Mesothelial cell of epicardium (in vitro differentiated cells): ENCODE measurements around the gene UNC5A. TPM values are rescaled to one million over a fixed set of nuclear protein-coding genes. Genes with fewer than 3 reads are reported as not detected.

Experiments
- DNase-seq, 2 experiments: peaks; one replicate each; pipeline ENCODE4 v3.0.0; 2021; ENCODE audit warnings: low spot score in 2 of 2; ENCODE audit not compliant: unreplicated experiment in 2 of 2
- H3K27ac Mint-ChIP-seq: 2 replicates; pipeline ENCODE4 v1.8.0; 2021; ENCODE audit warnings: mixed read lengths
- H3K27me3 Mint-ChIP-seq: 2 replicates; pipeline ENCODE4 v1.8.0; 2021; ENCODE audit warnings: low read depth, mixed read lengths
- H3K36me3 Mint-ChIP-seq: 2 replicates; pipeline ENCODE4 v1.8.0; 2021; ENCODE audit warnings: mixed read lengths
- H3K4me1 Mint-ChIP-seq: 2 replicates; pipeline ENCODE4 v1.8.0; 2021; ENCODE audit warnings: mixed read lengths
- H3K4me3 Mint-ChIP-seq: 2 replicates; pipeline ENCODE4 v1.8.0; 2021; ENCODE audit warnings: mild to moderate bottlenecking, moderate library complexity, mixed read lengths
- H3K9me3 Mint-ChIP-seq: 2 replicates; pipeline ENCODE4 v1.8.0; 2021; ENCODE audit warnings: mixed read lengths
- CTCF ChIP-seq: fragments of 200-600 bp; sonication (generic); IDR thresholded peaks from one replicate; pipeline ENCODE4 v1.5.0; 2021; ENCODE audit warnings: antibody characterized with exemption; ENCODE audit not compliant: unreplicated experiment
- total RNA-seq: library from RNA; stranded (reverse); gene quantifications from 3 replicates; pipeline ENCODE4 v1.2.1, GENCODE V29; 2021

The UNC5A gene
- total RNA-seq, 1 donor from 2014 or later, result not detected

DNA sequence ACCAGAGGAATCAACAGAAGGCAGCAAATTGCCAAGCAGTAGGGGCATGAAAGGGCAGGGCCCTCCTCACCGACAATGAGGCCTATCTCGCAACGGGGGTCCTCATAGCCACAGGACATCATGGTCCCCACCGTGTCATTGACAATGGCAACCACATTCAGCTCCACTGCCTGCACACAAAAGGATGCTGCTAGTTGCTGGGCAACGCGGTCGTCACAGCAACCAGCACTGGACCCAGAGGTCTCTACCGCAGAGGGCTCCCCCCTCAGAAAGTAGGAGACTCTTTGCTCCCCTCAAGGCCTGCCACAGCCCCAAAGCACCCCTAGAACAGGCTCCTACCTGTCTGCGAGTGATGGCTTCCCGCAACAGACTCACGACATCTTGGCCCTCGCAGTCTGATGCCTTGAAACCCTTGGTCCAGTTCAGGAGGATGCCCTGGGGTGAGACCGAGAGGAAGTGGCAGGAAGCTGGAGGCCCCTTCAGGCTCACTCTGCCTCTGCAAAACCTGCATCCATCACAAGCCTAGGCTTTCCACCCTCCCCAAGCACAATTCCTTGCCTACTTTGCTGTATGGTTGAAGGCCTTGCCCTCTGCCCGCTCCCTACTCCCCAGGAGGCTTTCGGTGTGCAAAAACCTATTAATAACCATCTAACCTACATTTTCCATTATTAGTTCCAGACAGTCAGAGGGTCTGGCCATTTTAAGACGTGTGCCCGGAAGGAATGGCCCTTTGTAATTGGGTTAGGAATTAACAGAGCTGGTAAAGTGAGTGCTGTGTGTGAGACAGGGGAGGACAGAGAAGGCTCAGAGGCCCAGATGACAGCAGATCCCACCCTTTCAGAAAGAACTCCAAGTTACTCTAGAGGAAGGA, 73.6 kb downstream of the UNC5A start:
- no peaks in the 10 kb centered on the region for H3K36me3 Mint-ChIP-seq
- no peak for TF ChIP-seq CTCF
- peaks cover 9% of the 10 kb centered on the region for H3K27me3 Mint-ChIP-seq
- no peak for DNase-seq
- H3K27ac Mint-ChIP-seq, result no peak overlapping the region
- no peaks in the 10 kb centered on the region for H3K9me3 Mint-ChIP-seq
- no peaks in the 10 kb centered on the region for H3K4me1 Mint-ChIP-seq
- no peak overlapping the region for H3K4me3 Mint-ChIP-seq

DNA sequence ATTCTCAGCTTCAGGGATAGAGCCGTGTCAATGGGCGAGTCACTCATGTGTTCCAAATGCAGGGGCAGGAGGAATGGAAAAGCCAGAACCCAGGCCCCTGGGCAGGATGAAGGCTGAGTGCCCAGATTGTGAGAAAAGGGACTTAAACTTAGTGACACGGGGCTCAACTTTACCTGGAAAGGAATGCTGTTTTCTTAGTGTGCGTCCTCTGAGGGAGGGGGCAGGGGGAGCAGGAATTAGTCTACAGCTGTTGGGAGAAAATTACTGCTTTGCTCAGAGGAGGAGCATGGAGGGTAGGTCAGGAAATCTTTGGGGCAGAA, 74.2 kb downstream of the UNC5A start:
- H3K4me3 Mint-ChIP-seq, result no peak overlapping the region
- no peaks in the 10 kb centered on the region for H3K9me3 Mint-ChIP-seq
- no peaks in the 10 kb centered on the region for H3K36me3 Mint-ChIP-seq
- H3K27me3 Mint-ChIP-seq, result peaks cover 9% of the 10 kb centered on the region
- no peak for DNase-seq
- TF ChIP-seq CTCF, result no peak
- no peaks in the 10 kb centered on the region for H3K4me1 Mint-ChIP-seq
- no peak overlapping the region for H3K27ac Mint-ChIP-seq

DNA sequence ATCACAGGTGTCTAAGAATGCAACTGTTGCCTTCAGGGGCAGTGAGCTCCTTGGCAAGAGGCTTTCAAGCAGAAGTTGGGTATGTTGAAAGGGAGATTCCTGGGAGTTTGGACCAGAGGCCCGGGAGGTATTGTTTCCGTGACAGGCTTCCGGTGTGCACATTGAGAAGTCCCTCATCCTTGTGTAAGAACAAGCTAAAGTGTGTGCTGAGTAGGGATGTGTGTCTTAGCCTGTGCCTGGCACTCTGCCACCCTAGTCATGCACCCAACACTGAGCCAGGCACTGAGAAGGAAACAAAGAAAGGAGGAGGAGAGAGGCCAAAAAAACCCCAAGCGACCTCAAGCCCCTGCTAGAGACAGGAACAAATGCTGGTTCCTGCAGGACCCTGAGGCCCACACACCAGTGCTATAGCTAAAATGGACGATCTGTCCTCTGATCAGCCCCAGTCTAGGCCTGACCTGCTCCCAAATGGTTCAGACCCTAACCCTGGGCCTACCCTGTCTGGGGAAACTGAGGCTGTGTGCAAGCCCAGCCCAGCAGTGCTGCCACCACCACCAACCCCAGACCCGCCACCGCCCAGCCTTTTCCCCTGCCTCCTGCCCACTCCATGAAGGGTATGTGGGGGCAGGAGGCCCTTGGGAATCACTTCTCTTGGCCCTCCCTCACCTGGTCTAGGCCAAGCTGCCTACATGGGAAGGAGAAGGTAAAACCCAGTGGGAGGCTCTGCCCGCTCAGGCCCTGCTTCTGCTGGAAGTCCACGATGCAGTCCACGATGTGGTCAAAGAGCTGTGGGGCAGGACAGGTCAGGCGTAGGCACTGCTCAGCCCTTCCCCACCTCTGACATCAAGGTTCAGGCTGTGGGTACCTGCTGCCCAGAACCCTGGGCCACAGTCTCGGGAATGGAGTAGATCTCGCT, 76.2 kb downstream of the UNC5A start:
- Mint-ChIP-seq H3K36me3 (no peaks in the 10 kb centered on the region), H3K9me3 (no peaks in the 10 kb centered on the region), H3K27ac (no peak overlapping the region), H3K4me1 (no peaks in the 10 kb centered on the region), H3K27me3 (peaks cover 16% of the 10 kb centered on the region), H3K4me3 (no peak overlapping the region)
- TF ChIP-seq CTCF, result no peak
- no peak for DNase-seq

DNA sequence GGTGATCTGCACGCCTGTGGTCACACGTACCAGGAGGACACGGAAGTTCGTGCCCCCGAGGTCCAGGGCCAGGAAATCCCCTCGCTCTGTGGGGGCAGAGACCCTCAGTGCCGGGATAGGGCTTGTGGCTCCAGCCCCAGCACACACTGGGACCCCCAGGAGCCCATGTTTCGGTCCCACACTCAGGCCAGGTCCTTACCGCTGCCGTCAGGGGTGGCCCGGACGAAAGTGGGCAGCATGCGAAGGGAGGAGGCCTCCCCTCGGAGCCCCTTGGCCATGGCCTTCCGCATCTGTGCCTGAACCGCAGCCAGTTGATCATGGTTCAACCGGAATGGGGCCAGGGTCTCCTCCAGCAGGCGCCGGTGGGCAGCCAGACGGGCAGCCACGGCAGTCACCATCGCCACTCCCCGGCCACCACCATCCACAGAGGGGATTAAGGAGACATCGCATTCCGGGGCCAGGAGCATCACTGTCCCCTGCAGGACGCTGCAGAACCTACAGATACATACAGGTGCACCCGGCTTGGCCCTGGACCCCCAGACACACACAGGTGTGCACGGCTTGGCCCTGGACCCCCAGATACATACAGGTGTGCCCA, 77.0 kb downstream of the UNC5A start:
- no peaks in the 10 kb centered on the region for H3K4me1 Mint-ChIP-seq
- no peak for TF ChIP-seq CTCF
- H3K9me3 Mint-ChIP-seq, result no peaks in the 10 kb centered on the region
- no peak for DNase-seq
- H3K36me3 Mint-ChIP-seq, result no peaks in the 10 kb centered on the region
- H3K27ac Mint-ChIP-seq, result no peak overlapping the region
- no peak overlapping the region for H3K4me3 Mint-ChIP-seq
- peaks cover 22% of the 10 kb centered on the region for H3K27me3 Mint-ChIP-seq

- H3K27me3 Mint-ChIP-seq, result peaks cover 23% of the 10 kb centered on the region
- no peaks in the 10 kb centered on the region for H3K4me1 Mint-ChIP-seq
- no peaks in the 10 kb centered on the region for H3K9me3 Mint-ChIP-seq
- DNase-seq, result no peak
- no peaks in the 10 kb centered on the region for H3K36me3 Mint-ChIP-seq
- no peak overlapping the region for H3K4me3 Mint-ChIP-seq
- no peak overlapping the region for H3K27ac Mint-ChIP-seq
- no peak for TF ChIP-seq CTCF
Measured at GRCh38 chr5:176888016-176888864, 77.9 kb downstream of the UNC5A start.
